GM12878 (cell line): ENCODE data around the gene ZNRF3. TPM values are rescaled to one million over a fixed set of nuclear protein-coding genes. Genes with fewer than 3 reads are reported as not detected.
A peak's percentile ranks its signal among the peaks of the same experiment; 100 is the strongest.

ENCODE experiments used
- ATAC-seq: fragments of 200-7000 bp; cut with Tn5 transposase; 3 replicates; pipeline ENCODE4 v1.9.1; 2020; ENCODE audit warnings: mild to moderate bottlenecking, moderate library complexity
- BruUV-seq: library from RNA; stranded (reverse); fragments of 400-500 nt; replicated peaks from 2 replicates; lab custom pipeline; 2021; lab: Mats Ljungman, UMichigan
- CTCF ChIA-PET: fragments of 300-600 bp; sonication (Branson Sonifier 250); formaldehyde crosslinking; extraction: SDS; loops from one replicate; lab custom pipeline; 2021; ENCODE audit warnings: inconsistent platforms; lab: Yijun Ruan, JAX
- POLR2A ChIA-PET: fragments of 350-600 bp; formaldehyde crosslinking; extraction: SDS; loops from one replicate; lab custom pipeline; 2021; ENCODE audit warnings: inconsistent platforms; lab: Charles Lee
- RAD21 ChIA-PET: fragments of 300-600 bp; sonication (Branson Sonifier 250); formaldehyde crosslinking; loops from one replicate; lab custom pipeline; 2023; ENCODE audit warnings: antibody characterized with exemption; ENCODE audit not compliant: unreplicated experiment; lab: Charles Lee
- SMC1A ChIA-PET: fragments of 300-600 bp; sonication (Branson Sonifier 250); formaldehyde crosslinking; loops from one replicate; lab custom pipeline; 2023; ENCODE audit not compliant: unreplicated experiment, uncharacterized antibody; lab: Charles Lee
- DNase-seq: peaks from one replicate; pipeline ENCODE4 v3.0.0-alpha.2; 2011; ENCODE audit warnings: low read depth, low spot score
- FAIRE-seq: peaks from 3 replicates; lab custom pipeline; 2011; peaks lifted over from hg19 to GRCh38; lab: Jason Lieb, UNC
- H2AFZ ChIP-seq: 2 replicates; pipeline ENCODE4 v1.6.0; 2011; ENCODE audit warnings: low read depth, low read length, control low read depth; ENCODE audit not compliant: control insufficient read depth
- H3K27ac ChIP-seq: 2 replicates; pipeline ENCODE4 v1.5.1; 2011; ENCODE audit warnings: control low read depth; ENCODE audit not compliant: control insufficient read depth, insufficient read depth
- H3K27me3 ChIP-seq, 2 experiments: replicated peaks in 1 of 2; 2 replicates each; pipeline versions ENCODE4 v1.6.0 to v1.6.1; 2011; ENCODE audit warnings: low read length in 1 of 2; ENCODE audit not compliant: control insufficient read depth in 2 of 2, insufficient read depth in 2 of 2
- H3K36me3 ChIP-seq, 2 experiments: 2 replicates each; pipeline ENCODE4 v1.5.1; 2011; ENCODE audit warnings: low read length in 1 of 2; ENCODE audit not compliant: control insufficient read depth in 2 of 2, insufficient read depth in 2 of 2
- H3K4me1 ChIP-seq: 2 replicates; pipeline ENCODE4 v1.6.1; 2011; ENCODE audit warnings: mild to moderate bottlenecking, low read length, moderate library complexity, mixed read lengths; ENCODE audit not compliant: control insufficient read depth, insufficient read depth
- H3K4me2 ChIP-seq: 2 replicates; pipeline ENCODE4 v1.6.0; 2011; ENCODE audit warnings: control low read depth; ENCODE audit not compliant: control insufficient read depth, insufficient read depth
- H3K4me3 ChIP-seq: fragments of 200-600 bp; sonication (generic); 2 replicates; pipeline ENCODE4 v1.5.1; 2016
- H3K79me2 ChIP-seq: 2 replicates; pipeline ENCODE4 v1.6.0; 2011; ENCODE audit warnings: low read length; ENCODE audit not compliant: control insufficient read depth, insufficient read depth
- H3K9ac ChIP-seq: 2 replicates; pipeline ENCODE4 v1.8.0; 2011; ENCODE audit warnings: low read length, control low read depth, mixed read lengths; ENCODE audit not compliant: control insufficient read depth, insufficient read depth
- H3K9me3 ChIP-seq: replicated peaks from 3 replicates; pipeline ENCODE4 v1.5.1; 2011; ENCODE audit warnings: mild to moderate bottlenecking, low read length; ENCODE audit not compliant: control insufficient read depth, insufficient read depth
- H4K20me1 ChIP-seq: 2 replicates; pipeline ENCODE4 v1.6.0; 2011; ENCODE audit not compliant: control insufficient read depth, insufficient read depth
- BHLHE40 ChIP-seq, 2 experiments: fragments of 450-650 bp in 1 of 2; IDR thresholded peaks; 2 replicates each; pipeline ENCODE4 v1.6.1; 2011 to 2017; ENCODE audit warnings: low read depth in 2 of 2, borderline replicate concordance in 1 of 2, improper control_type of control experiment in 1 of 2, low read length in 1 of 2, mild to moderate bottlenecking in 1 of 2
- E2F8 ChIP-seq: fragments of 450-650 bp; IDR thresholded peaks from 2 replicates; pipeline ENCODE4 v1.6.1; 2018; ENCODE audit warnings: mild to moderate bottlenecking, low read depth, moderate library complexity; ENCODE audit not compliant: partially characterized antibody
- EGR1 ChIP-seq, 2 experiments: IDR thresholded peaks; 1 replicate in 1 of 2; 2 replicates in 1 of 2; pipeline ENCODE4 v1.6.1; 2011 to 2012; ENCODE audit warnings: low read depth in 2 of 2, low read length in 2 of 2, borderline replicate concordance in 1 of 2, mild to moderate bottlenecking in 1 of 2, moderate library complexity in 1 of 2
- GATAD2B ChIP-seq: fragments of 450-650 bp; conservative IDR thresholded peaks from 2 replicates; pipeline ENCODE4 v1.6.1; 2017; ENCODE audit warnings: low read depth, mild to moderate bottlenecking, moderate library complexity
- IKZF1 ChIP-seq: fragments of 450-650 bp; conservative IDR thresholded peaks from 2 replicates; pipeline ENCODE4 v1.6.1; 2017; ENCODE audit warnings: antibody characterized with exemption, mild to moderate bottlenecking
- NR2C1 ChIP-seq: fragments of 450-650 bp; IDR thresholded peaks from 2 replicates; pipeline ENCODE4 v1.6.1; 2017; ENCODE audit warnings: antibody characterized with exemption, mild to moderate bottlenecking, moderate library complexity
- RAD51 ChIP-seq: fragments of 450-650 bp; IDR thresholded peaks from 2 replicates; pipeline ENCODE4 v1.6.1; 2016; ENCODE audit warnings: moderate library complexity, mild to moderate bottlenecking, inconsistent platforms
- RB1 ChIP-seq: fragments of 450-650 bp; formaldehyde crosslinking; IDR thresholded peaks from 2 replicates; pipeline ENCODE4 v1.6.1; 2017; ENCODE audit warnings: mild to moderate bottlenecking, borderline replicate concordance
- TAF1 ChIP-seq: IDR thresholded peaks from 2 replicates; pipeline ENCODE4 v1.6.1; 2011; ENCODE audit warnings: mild to moderate bottlenecking, low read depth, low read length, borderline replicate concordance
- WGBS: methylation state at CpG from one replicate; pipeline ENCODE4 v1.1.6; 2016; ENCODE audit warnings: low lambda C conversion rate; ENCODE audit not compliant: insufficient replicate concordance, insufficient coverage; ENCODE audit errors: missing lambda C conversion rate; 5-methylcytosine and 5-hydroxymethylcytosine counted together
- in situ Hi-C: fragments of 300-500 bp; cut with MboI; formaldehyde crosslinking; loops from 9 replicates; pipeline ENCODE4 v1.14.3; 2018; ENCODE audit warnings: mixed read lengths
- intact Hi-C: fragments of 100-400 bp; cut with micrococcal nuclease; formaldehyde crosslinking; loops from one replicate; pipeline ENCODE4 v1.14.2; 2022; ENCODE audit not compliant: unreplicated experiment
- polyA plus RNA-seq, 11 experiments: library from polyadenylated mRNA; depleted of rRNA in 4 of 11; unstranded in 6 of 11; stranded (reverse) in 5 of 11; fragments of >200 nt; fragmentation: Nextera tagmentation in 4 of 11; fragmentation: Illumina TruSeq in 1 of 11; extraction: Ambion mirVana in 4 of 11; extraction: Trizol in 1 of 11; gene quantifications; 1 replicate in 1 of 11; 2 replicates in 10 of 11; pipeline versions ENCODE4 v1.2.1 to v1.2.3, GENCODE V29; 2011 to 2016; ENCODE audit warnings: inconsistent platforms in 2 of 11, missing spikeins in 2 of 11, low read depth in 1 of 11
- total RNA-seq, 4 experiments: library from RNA; depleted of rRNA in 3 of 4; stranded (reverse); fragments of >200 nt in 3 of 4; fragmentation: Illumina TruSeq in 1 of 4; extraction: Trizol in 1 of 4; gene quantifications; 2 replicates each; pipeline versions ENCODE4 v1.2.1 to v1.2.3, GENCODE V29; 2013 to 2021

ZNRF3 gene
- total and polyA plus RNA-seq, 10 of the 15 experiments (the other 5 are each of a cell fraction or from before 2014, with no cell fraction given) = 0.05 to 2.4 (median 0.46) TPM

- no peak for DNase-seq
- Histone ChIP-seq H3K27me3 (peaks cover 5 to 15% of the 10 kb centered on the region in 2 experiments), H3K27ac (no peak overlapping the region), H3K9ac (no peak overlapping the region), H3K36me3 (no peaks in the 10 kb centered on the region), H3K4me1 (no peaks in the 10 kb centered on the region; the same call in 1 of the 2 replicates), H3K9me3 (no peaks in the 10 kb centered on the region), H4K20me1 (no peaks in the 10 kb centered on the region), H2AFZ (no peak overlapping the region), H3K4me2 (no peak overlapping the region), H3K4me3 (no peak overlapping the region), H3K79me2 (no peaks in the 10 kb centered on the region)
- in situ Hi-C loops = no loop called here
- BruUV-seq = no TSS peak
- RAD21 ChIA-PET = no interaction called here
- FAIRE-seq = no peak
- 96% methylated on average over 4 of the region's 4 CpGs for WGBS
- CTCF ChIA-PET = interaction anchor here (0.6 to 1.2 kb wide), 2 partner anchors 55 to 84 kb away, joined by 3 read pairs; no protein-coding TSS in a partner anchor
- ATAC-seq = no peak
- intact Hi-C loops = no loop called here
- no peak for TF ChIP-seq NR2C1
- POLR2A ChIA-PET = interaction anchor here (0.5 to 1.3 kb wide), 2 partner anchors 11 to 95 kb away, joined by 5 read pairs; no protein-coding TSS in a partner anchor
- SMC1A ChIA-PET = no interaction called here
Observed at GRCh38 chr22:29070490-29070889, 187.1 kb downstream of the ZNRF3 start.

GRCh38 chr22:29071261-29072045 lies 188.1 kb downstream of the ZNRF3 start:
- Histone ChIP-seq H3K27ac (no peak overlapping the region), H3K4me2 (peak overlapping the region; percentile 75), H3K36me3 (no peaks in the 10 kb centered on the region), H3K4me1 (no peaks in the 10 kb centered on the region; the same call in 1 of the 2 replicates), H3K79me2 (no peaks in the 10 kb centered on the region), H4K20me1 (no peaks in the 10 kb centered on the region), H3K27me3 (peaks cover 5 to 15% of the 10 kb centered on the region in 2 experiments), H3K4me3 (peak overlapping the region; percentile 18; the same call in 1 of the 2 replicates), H3K9me3 (no peaks in the 10 kb centered on the region), H2AFZ (no peak overlapping the region), H3K9ac (no peak overlapping the region; the same call in 1 of the 2 replicates)
- no TSS peak for BruUV-seq
- intact Hi-C loops (no loop called here), in situ Hi-C loops (no loop called here)
- ChIA-PET SMC1A (interaction anchor here (1.0 to 2.6 kb wide), 3 partner anchors 11 to 20 kb away, joined by 3 to 13 read pairs (median 3); no protein-coding TSS in a partner anchor), CTCF (interaction anchor here (0.6 to 1.9 kb wide), 8 partner anchors 8 to 301 kb away, joined by 3 to 6 read pairs (median 4); partner anchors contain the start of gene C22orf31), POLR2A (interaction anchor here (0.6 to 1.7 kb wide), 4 partner anchors 155 to 426 kb away, joined by 3 to 5 read pairs (median 4); partner anchors contain the start of gene ZNRF3), RAD21 (interaction anchor here (1.2 to 2.5 kb wide), 7 partner anchors 11 to 241 kb away, joined by 3 to 17 read pairs (median 4); no protein-coding TSS in a partner anchor)
- DNase-seq (no peak), FAIRE-seq (no peak), ATAC-seq (peak; percentile 72)
- WGBS = 4% methylated on average over 43 of the region's 60 CpGs
- no peak for TF ChIP-seq RAD51
- TF ChIP-seq RB1 = peak; percentile 46; the same call in 1 of the 2 replicates
- TF ChIP-seq IKZF1 = peak; percentile 29; the same call in 1 of the 2 replicates
- TF ChIP-seq TAF1 = no peak
- 0 out of 3 replicates have a peak, but pooled peaks of 1 of the 2 experiments have one; percentile 30 for TF ChIP-seq EGR1 (IDR thresholded peaks at IDR 0.05; ENCODE audit: borderline replicate concordance in 1 of 2, low read depth in 2 of 2, low read length in 2 of 2)
- TF ChIP-seq E2F8 = no peak
- no peak for TF ChIP-seq GATAD2B
- TF ChIP-seq BHLHE40 (IDR thresholded peaks at IDR 0.05; ENCODE audit: borderline replicate concordance in 1 of 2, low read depth in 2 of 2, low read length in 1 of 2) = peak in 1 of 2 experiments; percentile 28; a peak in 1 of 4 replicates
